ENCODE results near the gene LATS2. TPM values are rescaled to one million over a fixed set of nuclear protein-coding genes. Genes with fewer than 3 reads are reported as not detected.

LATS2 gene
- total RNA-seq, 1 donor: 24.2 TPM

DNA sequence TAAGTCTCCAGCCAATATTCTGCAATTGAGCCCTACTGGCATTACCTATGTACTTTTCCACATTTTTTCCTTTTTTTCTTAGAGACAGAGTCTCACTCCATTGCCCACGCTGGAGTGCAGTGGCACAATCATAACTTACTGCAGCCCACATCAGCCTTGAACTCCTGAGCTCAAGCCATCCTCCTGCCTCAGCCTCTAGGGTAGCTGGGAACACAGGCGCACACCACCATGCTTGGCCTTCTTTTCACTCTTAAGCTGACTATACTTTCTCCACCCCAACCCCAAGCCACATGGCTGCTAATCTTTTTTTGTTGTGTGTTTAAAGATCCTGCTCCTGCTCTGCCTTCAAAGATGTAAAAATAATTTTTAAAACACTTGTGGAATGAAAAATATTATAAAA lies 1.6 kb upstream of the LATS2 start:
- DNase-seq (ENCODE audit: insufficient read length, low spot score, missing footprints): no peak
- H3K4me2 ChIP-seq (ENCODE audit: insufficient read depth, low read length): no peak overlapping the region
- H3K4me3 ChIP-seq (ENCODE audit: insufficient read depth, low read length): no peak overlapping the region
- peaks cover 28% of the 10 kb centered on the region for H3K79me2 ChIP-seq (ENCODE audit: insufficient read depth, low read length)
- peaks cover 19% of the 10 kb centered on the region for H4K20me1 ChIP-seq (ENCODE audit: insufficient read depth, low read length)
- H2AFZ ChIP-seq (ENCODE audit: low read length): no peak overlapping the region
- H3K27ac ChIP-seq (ENCODE audit: low read depth, low read length): no peak overlapping the region
- peaks cover under 1% of the 10 kb centered on the region for H3K36me3 ChIP-seq (ENCODE audit: insufficient read depth, low read length)
- peaks cover 20% of the 10 kb centered on the region for H3K4me1 ChIP-seq (ENCODE audit: insufficient read depth, low read length)
- H3K27me3 ChIP-seq (ENCODE audit: insufficient read depth, low read length): no peaks in the 10 kb centered on the region
- H3K9me3 ChIP-seq (ENCODE audit: low read depth, low read length): no peaks in the 10 kb centered on the region
- TF ChIP-seq, protein P1, sequence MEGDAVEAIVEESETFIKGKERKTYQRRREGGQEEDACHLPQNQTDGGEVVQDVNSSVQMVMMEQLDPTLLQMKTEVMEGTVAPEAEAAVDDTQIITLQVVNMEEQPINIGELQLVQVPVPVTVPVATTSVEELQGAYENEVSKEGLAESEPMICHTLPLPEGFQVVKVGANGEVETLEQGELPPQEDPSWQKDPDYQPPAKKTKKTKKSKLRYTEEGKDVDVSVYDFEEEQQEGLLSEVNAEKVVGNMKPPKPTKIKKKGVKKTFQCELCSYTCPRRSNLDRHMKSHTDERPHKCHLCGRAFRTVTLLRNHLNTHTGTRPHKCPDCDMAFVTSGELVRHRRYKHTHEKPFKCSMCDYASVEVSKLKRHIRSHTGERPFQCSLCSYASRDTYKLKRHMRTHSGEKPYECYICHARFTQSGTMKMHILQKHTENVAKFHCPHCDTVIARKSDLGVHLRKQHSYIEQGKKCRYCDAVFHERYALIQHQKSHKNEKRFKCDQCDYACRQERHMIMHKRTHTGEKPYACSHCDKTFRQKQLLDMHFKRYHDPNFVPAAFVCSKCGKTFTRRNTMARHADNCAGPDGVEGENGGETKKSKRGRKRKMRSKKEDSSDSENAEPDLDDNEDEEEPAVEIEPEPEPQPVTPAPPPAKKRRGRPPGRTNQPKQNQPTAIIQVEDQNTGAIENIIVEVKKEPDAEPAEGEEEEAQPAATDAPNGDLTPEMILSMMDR (IDR thresholded peaks at IDR 0.05; ENCODE audit: extremely low read depth, low read depth, low read length): no peak

DNA sequence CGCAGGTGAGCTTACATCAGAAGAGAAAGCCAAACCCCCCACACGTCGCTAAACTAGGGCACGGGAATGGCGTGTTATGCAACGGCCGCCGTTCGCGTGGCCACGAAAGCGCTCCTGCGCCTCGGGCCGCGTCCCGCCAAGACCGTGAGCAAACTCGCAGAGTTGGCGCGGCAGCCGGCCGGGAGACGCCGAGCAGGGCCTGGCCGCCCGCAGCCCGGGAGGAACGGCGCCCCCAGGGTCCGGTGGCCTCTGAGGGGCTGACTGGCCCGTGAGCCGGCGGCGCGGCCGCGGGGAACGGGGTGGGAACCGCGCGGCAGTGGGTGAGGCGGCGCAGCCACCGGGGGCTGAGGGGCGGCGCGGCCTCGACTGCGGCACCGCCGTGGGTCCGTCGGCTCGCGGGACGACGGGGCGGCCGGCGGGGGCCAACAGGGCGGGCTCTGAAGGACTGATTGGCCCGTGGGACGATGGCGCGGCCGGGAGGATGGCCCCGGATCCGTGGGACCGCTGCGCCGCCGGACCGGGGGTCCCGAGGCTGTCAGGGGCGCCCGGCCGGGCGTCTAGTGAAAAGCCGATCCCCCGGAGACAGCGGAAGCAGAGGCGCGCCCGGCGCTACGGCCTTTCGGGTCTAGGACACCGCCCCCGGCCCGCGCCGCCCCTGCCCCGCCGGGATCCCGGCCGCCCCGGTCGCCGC lies 903 bp downstream of the LATS2 start:
- peak overlapping the region; percentile 90 for H3K4me2 ChIP-seq (ENCODE audit: insufficient read depth, low read length)
- TF ChIP-seq, protein P1 (IDR thresholded peaks at IDR 0.05; ENCODE audit: extremely low read depth, low read depth, low read length): no peak
- peak overlapping the region; percentile 70 for H3K4me3 ChIP-seq (ENCODE audit: insufficient read depth, low read length)
- H3K27ac ChIP-seq (ENCODE audit: low read depth, low read length): peak overlapping the region; percentile 92
- H3K4me1 ChIP-seq (ENCODE audit: insufficient read depth, low read length): peaks cover 40% of the 10 kb centered on the region
- peaks cover 42% of the 10 kb centered on the region for H4K20me1 ChIP-seq (ENCODE audit: insufficient read depth, low read length)
- no peak overlapping the region for H2AFZ ChIP-seq (ENCODE audit: low read length)
- H3K36me3 ChIP-seq (ENCODE audit: insufficient read depth, low read length): peaks cover 4% of the 10 kb centered on the region
- peaks cover 53% of the 10 kb centered on the region for H3K79me2 ChIP-seq (ENCODE audit: insufficient read depth, low read length)
- no peaks in the 10 kb centered on the region for H3K9me3 ChIP-seq (ENCODE audit: low read depth, low read length)
- peak; percentile 82 for DNase-seq (ENCODE audit: insufficient read length, low spot score, missing footprints)
- H3K27me3 ChIP-seq (ENCODE audit: insufficient read depth, low read length): no peaks in the 10 kb centered on the region

DNA sequence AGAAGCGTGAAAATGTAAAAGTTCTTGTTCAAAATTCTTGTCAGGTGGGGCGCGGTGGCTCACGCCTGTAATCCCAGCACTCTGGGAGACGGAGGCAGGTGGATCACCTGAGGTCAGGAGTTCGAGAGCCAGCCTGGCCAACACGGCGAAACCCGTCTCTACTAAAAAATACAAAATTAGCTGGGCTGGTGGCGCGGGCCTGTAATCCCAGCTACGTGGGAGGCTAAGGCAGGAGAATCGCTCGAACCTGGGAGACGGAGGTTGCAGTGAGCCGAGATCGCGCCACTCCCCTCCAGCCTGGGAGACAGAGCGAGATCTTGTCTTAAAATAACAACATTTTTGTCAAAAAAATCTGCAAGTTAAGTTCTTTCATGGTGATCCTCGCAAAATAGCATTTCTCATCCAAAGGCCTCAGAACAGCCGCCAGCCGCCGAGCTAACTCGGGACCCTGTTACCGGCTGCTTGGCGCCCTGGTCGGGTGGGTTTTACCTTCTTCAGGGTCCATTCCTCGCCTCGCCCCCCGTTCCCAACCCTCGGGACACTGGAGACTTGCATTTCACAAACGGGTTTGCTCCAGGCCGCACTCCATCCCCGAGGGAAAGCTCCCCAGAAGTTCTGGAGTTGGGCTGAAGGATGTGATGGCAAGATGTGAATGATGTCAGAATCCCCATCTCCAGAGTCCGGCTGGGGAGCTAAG lies 1.6 kb downstream of the LATS2 start:
- Histone ChIP-seq H3K4me3 (ENCODE audit: insufficient read depth, low read length) (peak overlapping the region; percentile 70), H4K20me1 (ENCODE audit: insufficient read depth, low read length) (peaks cover 47% of the 10 kb centered on the region), H3K4me1 (ENCODE audit: insufficient read depth, low read length) (peaks cover 47% of the 10 kb centered on the region), H3K4me2 (ENCODE audit: insufficient read depth, low read length) (peak overlapping the region; percentile 90), H2AFZ (ENCODE audit: low read length) (no peak overlapping the region), H3K9me3 (ENCODE audit: low read depth, low read length) (no peaks in the 10 kb centered on the region), H3K36me3 (ENCODE audit: insufficient read depth, low read length) (peaks cover 4% of the 10 kb centered on the region), H3K27ac (ENCODE audit: low read depth, low read length) (peak overlapping the region; percentile 92), H3K79me2 (ENCODE audit: insufficient read depth, low read length) (peaks cover 59% of the 10 kb centered on the region), H3K27me3 (ENCODE audit: insufficient read depth, low read length) (no peaks in the 10 kb centered on the region)
- DNase-seq (ENCODE audit: insufficient read length, low spot score, missing footprints): peak; percentile 82
- TF ChIP-seq, protein P1 (IDR thresholded peaks at IDR 0.05; ENCODE audit: extremely low read depth, low read depth, low read length): no peak

DNA sequence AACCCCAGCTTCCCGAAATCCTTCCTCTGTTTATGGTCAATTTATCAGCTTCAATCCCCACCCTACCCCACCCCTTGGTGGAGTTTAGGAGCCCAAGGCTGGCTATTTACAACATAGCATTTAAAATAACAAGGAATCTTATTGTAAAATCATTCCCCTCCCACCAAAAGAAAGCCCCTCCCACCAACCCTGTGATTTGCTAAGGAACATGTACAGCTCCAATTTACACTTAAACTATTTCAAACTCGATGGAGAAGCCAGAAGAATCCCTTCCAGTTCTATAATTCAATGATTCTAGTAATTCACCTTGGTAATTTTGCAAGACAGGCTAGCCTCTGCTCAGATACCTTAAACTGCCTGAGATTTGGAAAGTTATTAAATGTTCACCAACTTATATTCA lies 3.0 kb downstream of the LATS2 start:
- Histone ChIP-seq H3K4me1 (ENCODE audit: insufficient read depth, low read length) (peaks cover 56% of the 10 kb centered on the region), H3K27ac (ENCODE audit: low read depth, low read length) (peak overlapping the region; percentile 30), H3K27me3 (ENCODE audit: insufficient read depth, low read length) (no peaks in the 10 kb centered on the region), H3K79me2 (ENCODE audit: insufficient read depth, low read length) (peaks cover 73% of the 10 kb centered on the region), H4K20me1 (ENCODE audit: insufficient read depth, low read length) (peaks cover 61% of the 10 kb centered on the region), H2AFZ (ENCODE audit: low read length) (no peak overlapping the region), H3K36me3 (ENCODE audit: insufficient read depth, low read length) (peaks cover 11% of the 10 kb centered on the region), H3K4me2 (ENCODE audit: insufficient read depth, low read length) (peak overlapping the region; percentile 60), H3K9me3 (ENCODE audit: low read depth, low read length) (no peaks in the 10 kb centered on the region), H3K4me3 (ENCODE audit: insufficient read depth, low read length) (peak overlapping the region; percentile 29)
- DNase-seq (ENCODE audit: insufficient read length, low spot score, missing footprints): peak; percentile 73
- TF ChIP-seq, protein P1 (IDR thresholded peaks at IDR 0.05; ENCODE audit: extremely low read depth, low read depth, low read length): no peak
